SK-N-SH (cell line): ENCODE measurements around the gene SCO2. TPM values are rescaled to one million over a fixed set of nuclear protein-coding genes. Genes with fewer than 3 reads are reported as not detected.
A peak's percentile ranks its signal among the peaks of the same experiment; 100 is the strongest.

ENCODE experiments used
- CTCF ChIA-PET: fragments of 300-600, 350-600 bp; formaldehyde crosslinking; extraction: SDS; loops from one replicate; lab custom pipeline; 2021; lab: Yijun Ruan, JAX
- POLR2A ChIA-PET: fragments of 350-600 bp; sonication (Branson Sonifier 250); formaldehyde crosslinking; extraction: SDS; loops from one replicate; lab custom pipeline; 2020; ENCODE audit warnings: antibody characterized with exemption, inconsistent platforms; lab: Yijun Ruan, JAX
- DNase-seq: peaks from one replicate; pipeline ENCODE4 v3.0.0; 2012
- H2AFZ ChIP-seq: fragments of 200-600 bp; sonication (generic); 2 replicates; pipeline ENCODE4 v1.8.1; 2016; ENCODE audit warnings: antibody characterized with exemption, mild to moderate bottlenecking, low read depth
- H3F3A ChIP-seq: fragments of 200-600 bp; sonication (generic); replicated peaks from 2 replicates; pipeline ENCODE3; 2016; ENCODE audit warnings: antibody characterized with exemption, mild to moderate bottlenecking; ENCODE audit not compliant: insufficient read depth
- H3K27ac ChIP-seq, 2 experiments: fragments of 200-500 bp in 1 of 2; fragments of 200-600 bp in 1 of 2; sonication (Bioruptor generic) in 1 of 2; sonication (generic), shearing (Covaris generic) in 1 of 2; 2 replicates each; pipeline versions ENCODE4 v1.5.1 to v1.6.1; 2014 to 2016; ENCODE audit warnings: low read depth in 2 of 2, inconsistent platforms in 1 of 2, low read length in 1 of 2, mild to moderate bottlenecking in 1 of 2, mixed read lengths in 1 of 2
- H3K27me3 ChIP-seq: fragments of 200-600 bp; sonication (generic), shearing (Covaris generic); 2 replicates; pipeline ENCODE4 v1.6.1; 2016; ENCODE audit warnings: mixed run types; ENCODE audit not compliant: insufficient read depth
- H3K36me3 ChIP-seq, 2 experiments: fragments of 200-500 bp in 1 of 2; fragments of 200-600 bp in 1 of 2; sonication (Bioruptor generic) in 1 of 2; sonication (generic) in 1 of 2; replicated peaks in 1 of 2; 2 replicates each; pipeline versions ENCODE3 to v1.5.1; 2014 to 2016; ENCODE audit warnings: low read length in 1 of 2, mild to moderate bottlenecking in 1 of 2; ENCODE audit not compliant: insufficient read depth in 2 of 2, control insufficient read depth in 1 of 2
- H3K4me1 ChIP-seq, 2 experiments: fragments of 200-500 bp in 1 of 2; fragments of 200-600 bp in 1 of 2; sonication (Bioruptor generic) in 1 of 2; sonication (generic), shearing (Covaris generic) in 1 of 2; 2 replicates each; pipeline versions ENCODE4 v1.5.1 to v1.6.1; 2014 to 2016; ENCODE audit warnings: low read depth in 1 of 2, low read length in 1 of 2, mixed run types in 1 of 2; ENCODE audit not compliant: insufficient read depth in 2 of 2, control insufficient read depth in 1 of 2
- H3K4me2 ChIP-seq: fragments of 200-600 bp; sonication (generic), shearing (Covaris generic); 2 replicates; pipeline ENCODE4 v1.6.1; 2017; ENCODE audit warnings: mixed run types
- H3K4me3 ChIP-seq, 2 experiments: fragments of 200-500 bp in 1 of 2; fragments of 200-600 bp in 1 of 2; sonication (Bioruptor generic) in 1 of 2; sonication (generic), shearing (Covaris generic) in 1 of 2; 2 replicates each; pipeline versions ENCODE4 v1.5.1 to v1.8.1; 2014 to 2016; ENCODE audit warnings: low read depth in 2 of 2, inconsistent platforms in 1 of 2, low read length in 1 of 2, mild to moderate bottlenecking in 1 of 2, mixed read lengths in 1 of 2, moderate library complexity in 1 of 2
- H3K79me2 ChIP-seq: fragments of 200-600 bp; sonication (generic); 2 replicates; pipeline ENCODE4 v1.8.1; 2017; ENCODE audit warnings: mild to moderate bottlenecking; ENCODE audit not compliant: insufficient read depth
- H3K9ac ChIP-seq: fragments of 200-600 bp; sonication (generic); 2 replicates; pipeline ENCODE4 v1.6.1; 2017; ENCODE audit warnings: mixed run types
- H3K9me2 ChIP-seq: fragments of 200-600 bp; sonication (generic); 2 replicates; pipeline ENCODE4 v1.6.1; 2017; ENCODE audit warnings: mixed run types
- H3K9me3 ChIP-seq: fragments of 200-600 bp; sonication (generic); 2 replicates; pipeline ENCODE4 v1.6.1; 2017; ENCODE audit warnings: mixed run types, mild to moderate bottlenecking, moderate library complexity
- H4K20me1 ChIP-seq: fragments of 200-600 bp; sonication (generic); 2 replicates; pipeline ENCODE4 v1.6.1; 2017; ENCODE audit warnings: mild to moderate bottlenecking, mixed run types; ENCODE audit not compliant: insufficient read depth
- CHD2 ChIP-seq: fragments of 150-350 bp; IDR thresholded peaks from 2 replicates; pipeline ENCODE4 v1.6.1; 2018; ENCODE audit warnings: low read length; ENCODE audit not compliant: partially characterized antibody
- ELF1 ChIP-seq: IDR thresholded peaks from 2 replicates; pipeline ENCODE4 v1.4.0; 2012
- EP300 ChIP-seq, 2 experiments: IDR thresholded peaks; 2 replicates each; pipeline versions ENCODE4 v1.4.0 to v1.6.1; 2012; ENCODE audit warnings: borderline replicate concordance in 1 of 2, low read depth in 1 of 2, low read length in 1 of 2
- EZH2phosphoT487 ChIP-seq: fragments of 200-600 bp; sonication (generic); IDR thresholded peaks from 2 replicates; pipeline ENCODE4 v1.6.1; 2017; ENCODE audit warnings: low read depth, mixed run types, mild to moderate bottlenecking, antibody characterized with exemption, moderate library complexity, borderline replicate concordance
- FOSL2 ChIP-seq: IDR thresholded peaks from 2 replicates; pipeline ENCODE4 v1.4.0; 2012; ENCODE audit warnings: low read depth, mild to moderate bottlenecking, moderate library complexity, borderline replicate concordance
- FOXJ3 ChIP-seq: sonication (generic); formaldehyde crosslinking; IDR thresholded peaks from 2 replicates; pipeline ENCODE4 v1.5.1; 2020; ENCODE audit warnings: mild to moderate bottlenecking, missing genetic modification reagents
- FOXM1 ChIP-seq: IDR thresholded peaks from 2 replicates; pipeline ENCODE4 v1.4.0; 2012; ENCODE audit warnings: low read depth, mild to moderate bottlenecking
- JUND ChIP-seq: IDR thresholded peaks from 2 replicates; pipeline ENCODE4 v1.4.0; 2012
- MEF2A ChIP-seq: IDR thresholded peaks from 2 replicates; pipeline ENCODE4 v1.4.0; 2012; ENCODE audit warnings: low read depth, borderline replicate concordance
- MXI1 ChIP-seq: IDR thresholded peaks from 2 replicates; pipeline ENCODE4 v1.6.1; 2012; ENCODE audit warnings: mild to moderate bottlenecking, low read depth, low read length, improper control_type of control experiment
- POLR2AphosphoS5 ChIP-seq: IDR thresholded peaks from 2 replicates; pipeline ENCODE4 v1.6.1; 2012; ENCODE audit warnings: low read depth, low read length
- RAD21 ChIP-seq: IDR thresholded peaks from 2 replicates; pipeline ENCODE4 v1.6.1; 2012; ENCODE audit warnings: mild to moderate bottlenecking, low read length
- RCOR1 ChIP-seq: fragments of 150-350 bp; IDR thresholded peaks from 2 replicates; pipeline ENCODE4 v1.6.1; 2017; ENCODE audit warnings: antibody characterized with exemption, low read length
- SMC3 ChIP-seq: IDR thresholded peaks from 2 replicates; pipeline ENCODE4 v1.6.1; 2012; ENCODE audit warnings: low read depth, low read length, improper control_type of control experiment
- TAF1 ChIP-seq: IDR thresholded peaks from 2 replicates; pipeline ENCODE4 v1.6.1; 2012; ENCODE audit warnings: low read depth, mild to moderate bottlenecking, low read length, moderate library complexity, borderline replicate concordance
- TEAD4 ChIP-seq: IDR thresholded peaks from 2 replicates; pipeline ENCODE4 v1.4.0; 2012; ENCODE audit warnings: mild to moderate bottlenecking, borderline replicate concordance; ENCODE audit not compliant: insufficient read depth
- YY1 ChIP-seq: IDR thresholded peaks from 2 replicates; pipeline ENCODE4 v1.4.0; 2012; ENCODE audit warnings: low read depth, mild to moderate bottlenecking
- WGBS: methylation state at CpG from one replicate; pipeline ENCODE4 v1.1.6; 2017; ENCODE audit warnings: low lambda C conversion rate; 5-methylcytosine and 5-hydroxymethylcytosine counted together
- polyA plus RNA-seq, 3 experiments: library from polyadenylated mRNA; depleted of rRNA; stranded (reverse); fragments of >200 nt; gene quantifications; 2 replicates each; pipeline ENCODE4 v1.2.3, GENCODE V29; 2012
- TF ChIP-seq, protein P1 (sequence below): fragments of 150-350 bp; IDR thresholded peaks from 2 replicates; pipeline ENCODE4 v1.6.1; 2016; ENCODE audit warnings: mild to moderate bottlenecking, low read depth, low read length
- TF ChIP-seq, protein P2 (sequence below): fragments of 150-350 bp; IDR thresholded peaks from 2 replicates; pipeline ENCODE4 v1.6.1; 2017; ENCODE audit warnings: antibody characterized with exemption, low read length, low read depth, borderline replicate concordance

The SCO2 gene
- polyA plus RNA-seq, 1 of the 3 experiments (the other 2 are of a cell fraction): 4.0 TPM

DNA sequence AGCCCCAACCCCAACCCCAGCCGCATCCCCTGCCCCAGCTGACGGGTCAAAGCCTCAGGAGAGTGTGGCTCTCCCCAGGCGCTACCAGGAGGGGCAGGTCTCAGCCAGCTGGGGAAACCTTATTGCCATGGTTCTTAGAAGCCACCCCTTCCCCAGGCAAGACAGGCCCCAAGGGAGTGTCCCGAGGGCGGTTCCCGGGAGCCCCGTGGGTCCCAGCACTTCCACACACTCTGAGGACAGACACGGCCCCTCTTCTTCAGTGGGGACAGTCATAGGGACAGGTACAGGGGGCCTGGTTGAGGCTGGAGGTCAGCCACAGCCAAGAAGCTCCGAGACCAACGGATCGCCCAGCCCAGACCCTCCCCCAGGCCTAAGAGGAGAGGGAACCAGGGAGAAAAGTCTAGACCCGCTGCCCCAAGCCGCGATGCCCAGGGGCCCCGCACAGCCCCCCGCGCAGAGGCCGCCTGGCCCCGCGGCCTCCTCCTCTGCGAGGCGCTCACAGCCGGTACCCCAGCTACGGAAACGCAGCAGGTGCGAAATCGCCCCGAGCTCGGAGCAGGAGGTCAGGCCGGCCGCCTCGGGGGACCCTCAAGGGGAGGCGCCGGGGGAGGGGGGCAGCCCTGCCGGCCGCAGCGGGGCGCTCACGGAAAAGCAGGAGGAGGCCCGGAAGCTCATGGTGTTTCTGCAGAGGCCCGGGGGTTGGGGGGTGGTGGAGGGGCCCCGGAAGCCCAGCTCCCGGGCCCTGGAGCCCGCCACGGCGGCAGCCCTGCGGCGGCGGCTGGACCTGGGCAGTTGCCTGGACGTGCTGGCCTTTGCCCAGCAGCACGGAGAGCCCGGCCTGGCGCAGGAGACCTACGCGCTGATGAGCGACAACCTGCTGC, 22.9 kb upstream of the SCO2 start:
- H3K9me2 ChIP-seq: no peaks in the 10 kb centered on the region
- H3K9me3 ChIP-seq: no peaks in the 10 kb centered on the region
- WGBS: 96% methylated on average over 22 of the region's 56 CpGs
- no peak overlapping the region for H3K27ac ChIP-seq
- no peaks in the 10 kb centered on the region for H3K36me3 ChIP-seq
- no peak overlapping the region for H3K4me2 ChIP-seq
- no peaks in the 10 kb centered on the region for H3K79me2 ChIP-seq
- POLR2A ChIA-PET: interaction anchor here (0.6 kb wide), 1 partner anchor 19 kb away, joined by 3 read pairs; no protein-coding TSS in a partner anchor
- H3K27me3 ChIP-seq: no peaks in the 10 kb centered on the region
- H3K4me1 ChIP-seq: peaks cover 0 to 9% of the 10 kb centered on the region in 2 experiments; a peak in 1 of 4 replicates
- H2AFZ ChIP-seq: no peak overlapping the region
- H3K9ac ChIP-seq: no peak overlapping the region
- H3K4me3 ChIP-seq: no peak overlapping the region
- no peaks in the 10 kb centered on the region for H4K20me1 ChIP-seq
- DNase-seq: peak; percentile 38
- CTCF ChIA-PET: interaction anchor here (1.4 to 4.9 kb wide), 4 partner anchors 15 to 72 kb away, joined by 4 to 31 read pairs (median 8); partner anchors contain the start of genes SCO2 and SYCE3
- TF ChIP-seq, protein P1, sequence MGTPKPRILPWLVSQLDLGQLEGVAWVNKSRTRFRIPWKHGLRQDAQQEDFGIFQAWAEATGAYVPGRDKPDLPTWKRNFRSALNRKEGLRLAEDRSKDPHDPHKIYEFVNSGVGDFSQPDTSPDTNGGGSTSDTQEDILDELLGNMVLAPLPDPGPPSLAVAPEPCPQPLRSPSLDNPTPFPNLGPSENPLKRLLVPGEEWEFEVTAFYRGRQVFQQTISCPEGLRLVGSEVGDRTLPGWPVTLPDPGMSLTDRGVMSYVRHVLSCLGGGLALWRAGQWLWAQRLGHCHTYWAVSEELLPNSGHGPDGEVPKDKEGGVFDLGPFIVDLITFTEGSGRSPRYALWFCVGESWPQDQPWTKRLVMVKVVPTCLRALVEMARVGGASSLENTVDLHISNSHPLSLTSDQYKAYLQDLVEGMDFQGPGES: no peak
- TF ChIP-seq JUND (no peak), RCOR1 (no peak)
- H3F3A ChIP-seq: no peaks in the 10 kb centered on the region

DNA sequence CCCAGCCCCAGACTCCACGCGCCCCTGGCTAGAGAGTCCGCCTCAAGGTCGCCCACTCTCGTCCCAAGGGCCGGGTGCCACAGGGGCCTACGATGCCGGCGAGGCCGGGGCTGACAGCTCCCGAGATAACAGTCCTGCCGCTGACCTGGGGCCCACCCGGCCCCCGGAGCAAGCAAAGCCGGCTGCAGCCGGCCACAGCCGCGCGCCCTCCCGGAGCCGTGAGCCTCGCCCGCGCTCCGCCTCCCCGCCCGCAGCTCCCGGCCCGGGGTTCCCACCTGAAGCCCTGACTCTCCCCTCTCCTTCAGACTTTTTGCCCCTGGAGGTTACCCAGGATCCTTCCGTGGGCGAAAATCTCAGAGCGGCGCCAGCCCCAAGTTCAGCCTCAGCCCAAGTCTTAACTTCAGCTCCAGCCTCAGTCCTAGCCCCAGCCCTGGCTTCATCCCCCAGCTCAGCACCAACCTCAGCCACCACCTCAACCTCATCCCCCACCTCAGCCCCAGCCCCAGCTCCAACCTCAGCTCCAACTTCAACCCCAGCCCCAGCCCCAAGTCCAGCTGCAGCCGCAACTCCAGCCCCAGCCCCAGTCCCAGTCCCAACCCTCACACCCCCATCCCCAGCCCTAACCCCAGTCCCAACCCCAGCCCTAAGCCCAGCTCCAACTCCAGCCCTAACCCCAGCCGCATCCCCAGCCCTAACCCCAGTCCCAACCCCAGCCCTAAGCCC, 22.0 kb upstream of the SCO2 start:
- no peaks in the 10 kb centered on the region for H4K20me1 ChIP-seq
- no peak overlapping the region for H3K4me2 ChIP-seq
- no peaks in the 10 kb centered on the region for H3K27me3 ChIP-seq
- no peak overlapping the region for H2AFZ ChIP-seq
- no peaks in the 10 kb centered on the region for H3K36me3 ChIP-seq
- DNase-seq: peak; percentile 42
- no peak for TF ChIP-seq TEAD4
- TF ChIP-seq FOXM1: no peak
- no peak for TF ChIP-seq EZH2phosphoT487
- no peak for TF ChIP-seq YY1
- TF ChIP-seq, protein P2, sequence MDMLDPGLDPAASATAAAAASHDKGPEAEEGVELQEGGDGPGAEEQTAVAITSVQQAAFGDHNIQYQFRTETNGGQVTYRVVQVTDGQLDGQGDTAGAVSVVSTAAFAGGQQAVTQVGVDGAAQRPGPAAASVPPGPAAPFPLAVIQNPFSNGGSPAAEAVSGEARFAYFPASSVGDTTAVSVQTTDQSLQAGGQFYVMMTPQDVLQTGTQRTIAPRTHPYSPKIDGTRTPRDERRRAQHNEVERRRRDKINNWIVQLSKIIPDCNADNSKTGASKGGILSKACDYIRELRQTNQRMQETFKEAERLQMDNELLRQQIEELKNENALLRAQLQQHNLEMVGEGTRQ: no peak
- no peak for TF ChIP-seq EP300 (IDR thresholded peaks at IDR 0.05; ENCODE audit: borderline replicate concordance in 1 of 2, low read depth in 1 of 2, low read length in 1 of 2)
- no peak for TF ChIP-seq SMC3
- TF ChIP-seq MXI1: no peak
- no peak for TF ChIP-seq MEF2A
- no peak for TF ChIP-seq FOXJ3
- TF ChIP-seq CHD2: no peak
- TF ChIP-seq RAD21: no peak
- TF ChIP-seq ELF1: no peak
- no peak for TF ChIP-seq FOSL2
- TF ChIP-seq POLR2AphosphoS5: no peak
- TF ChIP-seq TAF1: no peak
- H3K4me3 ChIP-seq: no peak overlapping the region
- H3K79me2 ChIP-seq: no peaks in the 10 kb centered on the region
- CTCF ChIA-PET: interaction anchor here (1.5 to 4.9 kb wide), 3 partner anchors 16 to 73 kb away, joined by 4 to 31 read pairs (median 11); partner anchors contain the start of gene SYCE3
- no peak overlapping the region for H3K9ac ChIP-seq
- H3K4me1 ChIP-seq: peaks cover 0 to 9% of the 10 kb centered on the region in 2 experiments; a peak in 1 of 4 replicates
- H3F3A ChIP-seq: no peaks in the 10 kb centered on the region
- H3K9me3 ChIP-seq: no peaks in the 10 kb centered on the region
- H3K27ac ChIP-seq: no peak overlapping the region
- POLR2A ChIA-PET: no interaction called here
- 92% methylated on average over 15 of the region's 35 CpGs for WGBS
- H3K9me2 ChIP-seq: no peaks in the 10 kb centered on the region
